HepG2 (cell line): ENCODE data around the gene CHD9NB. TPM values are rescaled to one million over a fixed set of nuclear protein-coding genes. Genes with fewer than 3 reads are reported as not detected.
A peak's percentile ranks its signal among the peaks of the same experiment; 100 is the strongest.

Source experiments
- ATAC-seq: fragments of 200-7000 bp; cut with Tn5 transposase; 3 replicates; pipeline ENCODE4 v1.9.1; 2020; ENCODE audit warnings: mild to moderate bottlenecking, moderate library complexity
- BruUV-seq: library from RNA; stranded (reverse); fragments of 400-500 nt; replicated peaks from 2 replicates; lab custom pipeline; 2021; lab: Mats Ljungman, UMichigan
- CTCF ChIA-PET: fragments of 300-600 bp; formaldehyde crosslinking; extraction: SDS; loops from one replicate; lab custom pipeline; 2021; ENCODE audit warnings: low total read pairs, inconsistent platforms, low intra/inter-chr PET ratio; lab: Yijun Ruan, JAX
- POLR2A ChIA-PET: fragments of 350-600 bp; sonication (Branson Sonifier 250); formaldehyde crosslinking; loops from one replicate; lab custom pipeline; 2020; ENCODE audit warnings: antibody characterized with exemption, inconsistent platforms; lab: Yijun Ruan, JAX
- DNase-seq: peaks from one replicate; pipeline ENCODE4 v3.0.0-alpha.2; 2015; ENCODE audit warnings: low spot score
- FAIRE-seq: peaks from 3 replicates; lab custom pipeline; 2011; peaks lifted over from hg19 to GRCh38; lab: Jason Lieb, UNC
- H2AFZ ChIP-seq: one replicate; pipeline ENCODE4 v1.6.1; 2011; ENCODE audit warnings: low read length, inconsistent platforms
- H3K27ac ChIP-seq: fragments of 300-600 bp; 3 replicates; pipeline ENCODE4 v1.8.0; 2011; ENCODE audit warnings: mixed run types, mild to moderate bottlenecking, mixed read lengths, low read length, inconsistent platforms; ENCODE audit not compliant: insufficient read depth; ENCODE audit errors: extremely low read length
- H3K27me3 ChIP-seq, 2 experiments: fragments of 200-600 bp in 1 of 2; 2 replicates in 1 of 2; 3 replicates in 1 of 2; pipeline versions ENCODE4 v1.6.0 to v1.8.0; 2011; ENCODE audit warnings: low read length in 2 of 2, mild to moderate bottlenecking in 2 of 2, moderate library complexity in 2 of 2, inconsistent platforms in 1 of 2; ENCODE audit not compliant: insufficient read depth in 2 of 2, control insufficient read depth in 1 of 2
- H3K36me3 ChIP-seq, 2 experiments: fragments of 200-600 bp in 1 of 2; replicated peaks in 1 of 2; 2 replicates in 1 of 2; 3 replicates in 1 of 2; pipeline versions ENCODE4 v1.5.1 to v1.8.0; 2011; ENCODE audit warnings: low read length in 2 of 2, inconsistent platforms in 1 of 2; ENCODE audit not compliant: insufficient read depth in 2 of 2, control insufficient read depth in 1 of 2
- H3K4me1 ChIP-seq: 2 replicates; pipeline ENCODE4 v1.5.1; 2012; ENCODE audit warnings: low read length, inconsistent platforms; ENCODE audit not compliant: insufficient read depth
- H3K4me2 ChIP-seq: 2 replicates; pipeline ENCODE4 v1.6.0; 2011; ENCODE audit warnings: low read depth, low read length, inconsistent platforms
- H3K4me3 ChIP-seq, 3 experiments: fragments of 200-600 bp in 1 of 3; sonication (generic), shearing (Covaris generic) in 1 of 3; replicated peaks in 1 of 3; 2 replicates each; pipeline ENCODE4 v1.5.1; 2011 to 2016; ENCODE audit warnings: low read length in 3 of 3, inconsistent platforms in 2 of 3, low read depth in 2 of 3, mild to moderate bottlenecking in 2 of 3, control low read depth in 1 of 3, mixed read lengths in 1 of 3; ENCODE audit not compliant: insufficient read depth in 1 of 3
- H3K79me2 ChIP-seq: one replicate; pipeline ENCODE4 v1.6.1; 2011; ENCODE audit warnings: low read length, inconsistent platforms; ENCODE audit not compliant: insufficient read depth
- H3K9ac ChIP-seq: 2 replicates; pipeline ENCODE4 v1.6.0; 2011; ENCODE audit warnings: mild to moderate bottlenecking, low read depth, low read length, inconsistent platforms; ENCODE audit not compliant: insufficient read depth
- H3K9me3 ChIP-seq: 2 replicates; pipeline ENCODE4 v1.5.1; 2012; ENCODE audit warnings: mild to moderate bottlenecking, low read length
- H4K20me1 ChIP-seq: 2 replicates; pipeline ENCODE4 v1.6.0; 2011; ENCODE audit warnings: inconsistent platforms, mild to moderate bottlenecking, low read length, moderate library complexity; ENCODE audit not compliant: insufficient read depth
- ATRX ChIP-seq: sonication (generic); formaldehyde crosslinking; IDR thresholded peaks from 2 replicates; pipeline ENCODE4 v1.4.0; 2020; ENCODE audit warnings: missing genetic modification reagents, borderline replicate concordance
- CENPX ChIP-seq: sonication (generic); formaldehyde crosslinking; IDR thresholded peaks from 2 replicates; pipeline ENCODE4 v1.9.0; 2021; ENCODE audit warnings: mild to moderate bottlenecking, missing genetic modification reagents, moderate library complexity
- FOXA1 ChIP-seq, 2 experiments: fragments of 450-650 bp in 1 of 2; sonication (generic) in 1 of 2; formaldehyde crosslinking in 1 of 2; IDR thresholded peaks; 2 replicates each; pipeline versions ENCODE4 v1.4.0 to v1.6.1; 2016 to 2020; ENCODE audit warnings: missing genetic modification reagents in 1 of 2
- FOXA3 ChIP-seq: IDR thresholded peaks from 2 replicates; pipeline ENCODE4 v1.6.1; 2016; ENCODE audit warnings: missing genetic modification reagents, missing compliant biosample characterization
- GFI1 ChIP-seq: sonication (generic); formaldehyde crosslinking; IDR thresholded peaks from 2 replicates; pipeline ENCODE4 v1.5.0; 2020; ENCODE audit warnings: missing genetic modification reagents, mild to moderate bottlenecking, borderline replicate concordance
- HMG20B ChIP-seq: conservative IDR thresholded peaks from 2 replicates; pipeline ENCODE4 v1.6.1; 2016; ENCODE audit warnings: missing genetic modification reagents, missing compliant biosample characterization
- HNF4A ChIP-seq: sonication (generic); formaldehyde crosslinking; IDR thresholded peaks from 2 replicates; pipeline ENCODE4 v1.4.0; 2020; ENCODE audit warnings: missing genetic modification reagents
- MED1 ChIP-seq: sonication (generic); formaldehyde crosslinking; IDR thresholded peaks from 2 replicates; pipeline ENCODE4 v1.4.0; 2020; ENCODE audit warnings: missing genetic modification reagents
- PTBP1 ChIP-seq: fragments of 200-400 bp; formaldehyde crosslinking; IDR thresholded peaks from 2 replicates; pipeline ENCODE4 v1.6.1; 2018; ENCODE audit warnings: low read length, low read depth; ENCODE audit not compliant: poor library complexity, severe bottlenecking
- SOX6 ChIP-seq, 2 experiments: fragments of 450-650 bp in 1 of 2; sonication (generic) in 1 of 2; formaldehyde crosslinking in 1 of 2; IDR thresholded peaks; 2 replicates each; pipeline versions ENCODE4 v1.4.0 to v1.6.1; 2017 to 2020; ENCODE audit warnings: antibody characterized with exemption in 1 of 2, mild to moderate bottlenecking in 1 of 2, missing genetic modification reagents in 1 of 2
- ZBTB44 ChIP-seq: sonication (generic); formaldehyde crosslinking; IDR thresholded peaks from 2 replicates; pipeline ENCODE4 v1.4.0; 2020; ENCODE audit warnings: missing genetic modification reagents
- ZNF557 ChIP-seq: sonication (generic); formaldehyde crosslinking; IDR thresholded peaks from 2 replicates; pipeline ENCODE4 v1.4.0; 2020; ENCODE audit warnings: missing genetic modification reagents
- ZNF644 ChIP-seq: IDR thresholded peaks from 2 replicates; pipeline ENCODE4 v1.6.1; 2016; ENCODE audit warnings: low read depth
- WGBS: methylation state at CpG from one replicate; pipeline ENCODE4 v1.1.6; 2017; ENCODE audit warnings: low lambda C conversion rate; 5-methylcytosine and 5-hydroxymethylcytosine counted together
- in situ Hi-C: cut with HindIII; loops from 2 replicates; pipeline ENCODE4 v1.10.0; 2017; ENCODE audit warnings: low pct_unique_long_range_greater_than_20kb; ENCODE audit not compliant: extremely low pct_ligation_motif_present
- intact Hi-C: fragments of 100-400 bp; cut with micrococcal nuclease; formaldehyde crosslinking; loops from one replicate; pipeline ENCODE4 v1.10.0; 2022; ENCODE audit not compliant: unreplicated experiment
- polyA plus RNA-seq, 8 experiments: library from polyadenylated mRNA; depleted of rRNA in 3 of 8; stranded (reverse) in 7 of 8; unstranded in 1 of 8; fragments of >200 nt; fragmentation: Illumina TruSeq in 4 of 8; extraction: Trizol in 4 of 8; gene quantifications; 2 replicates each; pipeline versions ENCODE4 v1.2.1 to v1.2.3, GENCODE V29; 2011 to 2016; ENCODE audit warnings: low read depth in 4 of 8, missing spikeins in 1 of 8, mixed read lengths in 1 of 8; ENCODE audit not compliant: insufficient read depth in 1 of 8
- total RNA-seq, 5 experiments: library from RNA; depleted of rRNA; stranded (reverse); fragments of >200 nt; fragmentation: Illumina TruSeq; extraction: Trizol; gene quantifications; 2 replicates each; pipeline ENCODE4 v1.2.3, GENCODE V29; 2016; ENCODE audit warnings: low read depth in 1 of 5
- TF ChIP-seq, protein P1 (sequence below): fragments of 450-650 bp; IDR thresholded peaks from 2 replicates; pipeline ENCODE4 v1.6.1; 2017; ENCODE audit warnings: mild to moderate bottlenecking
- TF ChIP-seq, protein P2 (sequence below): sonication (generic); formaldehyde crosslinking; IDR thresholded peaks from 2 replicates; pipeline ENCODE4 v1.8.0; 2022; ENCODE audit warnings: mild to moderate bottlenecking, missing genetic modification reagents

CHD9NB gene
- total and polyA plus RNA-seq, 2 of the 13 experiments (the other 11 are each of a cell fraction or from before 2014, with no cell fraction given) = 0.17 to 0.18 TPM

DNA sequence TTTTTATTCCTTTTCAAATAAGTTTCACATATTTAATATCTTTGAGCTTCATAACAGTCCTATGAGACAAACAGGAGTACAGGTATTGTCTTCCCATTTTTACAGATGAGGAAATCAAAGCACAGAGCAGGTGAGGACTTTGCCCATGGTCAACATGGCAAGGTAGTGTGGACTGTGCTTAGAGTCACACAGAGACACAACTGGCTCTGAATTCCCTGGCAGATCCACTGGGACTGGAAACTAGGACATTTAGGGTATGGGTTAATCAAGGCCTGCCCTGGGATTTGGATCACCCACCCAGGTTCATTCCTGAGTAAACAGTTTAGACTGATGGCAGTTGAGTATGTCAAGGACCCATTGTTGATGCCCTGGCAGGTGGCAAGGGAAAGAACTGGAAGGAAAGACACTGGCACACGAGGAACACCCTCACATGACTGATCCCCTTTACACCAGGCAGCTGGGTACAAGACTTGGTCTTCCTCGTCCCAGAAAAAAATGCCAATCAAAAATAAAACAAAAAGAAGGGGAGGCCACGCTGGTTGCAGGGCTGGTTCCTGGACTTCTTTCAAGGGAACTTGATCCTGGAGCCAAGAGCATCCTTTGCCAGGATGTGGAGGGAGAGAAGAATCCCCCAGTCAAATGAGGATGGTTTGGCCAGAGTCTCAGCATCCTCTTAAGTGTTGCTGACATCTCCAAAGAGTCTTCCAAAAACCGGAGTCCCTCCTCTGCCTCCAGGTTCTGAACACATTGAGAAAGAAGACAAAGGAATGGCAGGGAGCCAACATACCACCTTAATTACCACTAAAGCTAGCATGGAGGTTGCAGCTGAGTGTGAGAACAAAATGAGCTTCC, 37.0 kb upstream of the CHD9NB start:
- POLR2A ChIA-PET = interaction anchor here (1.5 kb wide), 1 partner anchor 10 kb away, joined by 6 read pairs; no protein-coding TSS in a partner anchor
- ATAC-seq = peak; percentile 42
- TF ChIP-seq ZNF557 (CRISPR knock-in tag) = no peak
- TF ChIP-seq GFI1 = peak; percentile 90
- TF ChIP-seq, protein P1, sequence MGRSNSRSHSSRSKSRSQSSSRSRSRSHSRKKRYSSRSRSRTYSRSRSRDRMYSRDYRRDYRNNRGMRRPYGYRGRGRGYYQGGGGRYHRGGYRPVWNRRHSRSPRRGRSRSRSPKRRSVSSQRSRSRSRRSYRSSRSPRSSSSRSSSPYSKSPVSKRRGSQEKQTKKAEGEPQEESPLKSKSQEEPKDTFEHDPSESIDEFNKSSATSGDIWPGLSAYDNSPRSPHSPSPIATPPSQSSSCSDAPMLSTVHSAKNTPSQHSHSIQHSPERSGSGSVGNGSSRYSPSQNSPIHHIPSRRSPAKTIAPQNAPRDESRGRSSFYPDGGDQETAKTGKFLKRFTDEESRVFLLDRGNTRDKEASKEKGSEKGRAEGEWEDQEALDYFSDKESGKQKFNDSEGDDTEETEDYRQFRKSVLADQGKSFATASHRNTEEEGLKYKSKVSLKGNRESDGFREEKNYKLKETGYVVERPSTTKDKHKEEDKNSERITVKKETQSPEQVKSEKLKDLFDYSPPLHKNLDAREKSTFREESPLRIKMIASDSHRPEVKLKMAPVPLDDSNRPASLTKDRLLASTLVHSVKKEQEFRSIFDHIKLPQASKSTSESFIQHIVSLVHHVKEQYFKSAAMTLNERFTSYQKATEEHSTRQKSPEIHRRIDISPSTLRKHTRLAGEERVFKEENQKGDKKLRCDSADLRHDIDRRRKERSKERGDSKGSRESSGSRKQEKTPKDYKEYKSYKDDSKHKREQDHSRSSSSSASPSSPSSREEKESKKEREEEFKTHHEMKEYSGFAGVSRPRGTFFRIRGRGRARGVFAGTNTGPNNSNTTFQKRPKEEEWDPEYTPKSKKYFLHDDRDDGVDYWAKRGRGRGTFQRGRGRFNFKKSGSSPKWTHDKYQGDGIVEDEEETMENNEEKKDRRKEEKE = no peak
- no peak for TF ChIP-seq CENPX (CRISPR knock-in tag)
- peak; percentile 28; the same call in 1 of the 2 replicates for TF ChIP-seq FOXA3 (CRISPR knock-in tag)
- TF ChIP-seq ZBTB44 (CRISPR knock-in tag) = no peak
- TF ChIP-seq, protein P2, sequence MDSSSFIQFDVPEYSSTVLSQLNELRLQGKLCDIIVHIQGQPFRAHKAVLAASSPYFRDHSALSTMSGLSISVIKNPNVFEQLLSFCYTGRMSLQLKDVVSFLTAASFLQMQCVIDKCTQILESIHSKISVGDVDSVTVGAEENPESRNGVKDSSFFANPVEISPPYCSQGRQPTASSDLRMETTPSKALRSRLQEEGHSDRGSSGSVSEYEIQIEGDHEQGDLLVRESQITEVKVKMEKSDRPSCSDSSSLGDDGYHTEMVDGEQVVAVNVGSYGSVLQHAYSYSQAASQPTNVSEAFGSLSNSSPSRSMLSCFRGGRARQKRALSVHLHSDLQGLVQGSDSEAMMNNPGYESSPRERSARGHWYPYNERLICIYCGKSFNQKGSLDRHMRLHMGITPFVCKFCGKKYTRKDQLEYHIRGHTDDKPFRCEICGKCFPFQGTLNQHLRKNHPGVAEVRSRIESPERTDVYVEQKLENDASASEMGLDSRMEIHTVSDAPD (CRISPR knock-in tag) = no peak
- 0 out of 2 replicates have a peak, but pooled peaks have one; percentile 20 for TF ChIP-seq HMG20B (CRISPR knock-in tag)
- peak; percentile 23; the same call in 1 of the 2 replicates for TF ChIP-seq ZNF644 (CRISPR knock-in tag)
- TF ChIP-seq SOX6 (IDR thresholded peaks at IDR 0.05) = no peak
- 0 out of 2 replicates have a peak, but pooled peaks have one; percentile 0 for TF ChIP-seq SOX6 (CRISPR knock-in tag; IDR thresholded peaks at IDR 0.05)
- no peak for TF ChIP-seq MED1 (CRISPR knock-in tag)
- peak; percentile 48 for TF ChIP-seq HNF4A (CRISPR knock-in tag)
- TF ChIP-seq PTBP1 = no peak
- no peak for TF ChIP-seq FOXA1 (IDR thresholded peaks at IDR 0.05)
- TF ChIP-seq FOXA1 (CRISPR knock-in tag; IDR thresholded peaks at IDR 0.05) = 0 out of 2 replicates have a peak, but pooled peaks have one; percentile 10
- no peak for TF ChIP-seq ATRX

More for the DNA sequence above, 37.0 kb upstream of the CHD9NB start:
- Histone ChIP-seq H3K9me3 (no peaks in the 10 kb centered on the region), H3K4me3 (no peak overlapping the region), H3K36me3 (peaks cover 0 to 1% of the 10 kb centered on the region in 2 experiments; a peak in 3 of 5 replicates), H3K4me2 (no peak overlapping the region), H3K27ac (no peak overlapping the region), H4K20me1 (no peaks in the 10 kb centered on the region), H3K9ac (no peak overlapping the region), H3K79me2 (peaks cover 14% of the 10 kb centered on the region), H3K27me3 (no peaks in the 10 kb centered on the region), H3K4me1 (peaks cover 38% of the 10 kb centered on the region), H2AFZ (no peak overlapping the region)
- DNase-seq (peak; percentile 21), FAIRE-seq (no peak)
- in situ Hi-C loops = no loop called here
- intact Hi-C loops = no loop called here
- no TSS peak for BruUV-seq
- WGBS = 95% methylated on average over 4 of the region's 4 CpGs
- CTCF ChIA-PET = no interaction called here
